Stimulated activated naive CD8-positive, alpha-beta T cell treated with anti-CD3 and anti-CD28 coated beads, Interleukin-15, amount 100 ng/mL, for 72 hours (primary cell): ENCODE results near the gene PHF11.

Experiments
- ATAC-seq: fragments of 150-1000 bp; cut with Tn5 transposase; 2 replicates; pipeline ENCODE4 v1.10.0; 2021; ENCODE audit warnings: mild to moderate bottlenecking, moderate library complexity
- DNase-seq, 2 donors: peaks; one replicate each; pipeline ENCODE4 v3.0.0; 2021 to 2022
- H3K27ac Mint-ChIP-seq, 2 donors: one replicate each; pipeline ENCODE4 v1.8.0; 2022; ENCODE audit warnings: mild to moderate bottlenecking in 2 of 2, mixed read lengths in 2 of 2, moderate library complexity in 2 of 2
- H3K27me3 Mint-ChIP-seq: one replicate; pipeline ENCODE4 v1.8.0; 2022; ENCODE audit warnings: mixed read lengths
- H3K4me1 Mint-ChIP-seq: one replicate; pipeline ENCODE4 v1.8.0; 2022; ENCODE audit warnings: mild to moderate bottlenecking, mixed read lengths
- H3K4me3 Mint-ChIP-seq, 2 donors: one replicate each; pipeline ENCODE4 v1.8.0; 2022; ENCODE audit warnings: mild to moderate bottlenecking in 2 of 2, mixed read lengths in 2 of 2, moderate library complexity in 1 of 2
- H3K9me3 Mint-ChIP-seq, 2 donors: one replicate each; pipeline ENCODE4 v1.8.0; 2022; ENCODE audit warnings: mixed read lengths in 2 of 2

Gene PHF11

DNA sequence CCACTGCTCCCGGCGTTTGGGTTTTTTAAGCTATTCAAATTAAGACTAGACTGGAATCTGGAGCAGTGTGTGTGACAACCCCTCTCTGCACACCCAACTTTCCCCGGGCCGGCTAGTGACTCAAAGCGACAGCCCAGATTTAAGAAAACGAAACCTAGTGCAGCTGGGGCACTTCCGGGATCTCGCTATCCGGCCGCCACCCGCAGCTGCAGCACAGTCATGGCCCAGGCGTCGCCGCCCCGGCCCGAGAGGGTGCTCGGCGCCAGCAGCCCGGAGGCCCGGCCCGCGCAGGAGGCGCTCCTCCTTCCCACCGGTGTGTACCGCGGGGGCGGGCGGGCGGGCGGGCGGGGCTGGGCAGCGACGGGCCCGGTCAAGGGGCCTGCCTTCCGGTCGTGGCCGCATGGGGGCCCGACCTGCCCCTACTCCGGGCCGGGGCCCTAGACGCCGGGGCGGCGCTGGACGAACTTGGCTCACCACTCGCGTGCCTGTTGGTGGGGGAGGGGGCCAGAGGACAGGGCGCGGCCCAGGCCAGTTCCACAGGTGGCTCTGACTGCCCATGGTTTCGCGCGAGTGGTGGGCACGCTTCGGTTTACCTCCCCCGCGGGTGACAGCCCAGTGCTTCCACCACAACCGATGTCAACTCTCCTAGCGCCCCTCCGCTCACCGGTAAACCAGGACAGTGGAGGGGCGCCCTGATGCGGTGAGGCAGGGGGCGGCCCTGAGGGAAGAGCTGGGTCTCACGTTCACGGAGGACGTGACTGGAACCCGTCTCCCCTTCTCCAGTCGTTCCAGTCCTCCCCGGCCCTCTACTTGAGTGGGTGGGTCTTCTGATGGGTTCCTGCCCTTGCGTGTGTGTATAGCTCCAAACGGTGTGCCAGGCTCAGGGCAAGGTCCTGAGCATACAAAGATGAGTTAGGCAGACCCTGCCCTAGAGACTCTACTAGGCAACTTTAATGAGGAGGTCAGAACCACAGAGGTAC, at the start of gene PHF11:
Gene PHF11 (plus strand): TSS at position 171 of the 980 bp plus-strand sequence. CDS start 49 bp downstream, at position 220.
- peaks cover 52% of the 10 kb centered on the region for H3K4me1 Mint-ChIP-seq
- no peaks in the 10 kb centered on the region for H3K9me3 Mint-ChIP-seq
- DNase-seq: peak; percentile 84 to 91
- ATAC-seq: peak; percentile 90
- peak within 1 kb of the TSS; percentile 99 to 100 for H3K27ac Mint-ChIP-seq
- no peaks in the 10 kb centered on the region for H3K27me3 Mint-ChIP-seq
- H3K4me3 Mint-ChIP-seq: peak within 1 kb of the TSS; percentile 95 to 97

- peak overlapping the region; percentile 66 to 83 for H3K27ac Mint-ChIP-seq
- no peaks in the 10 kb centered on the region for H3K27me3 Mint-ChIP-seq
- DNase-seq: no peak
- H3K4me3 Mint-ChIP-seq: peak overlapping the region; percentile 32 to 95
- ATAC-seq: no peak
- H3K4me1 Mint-ChIP-seq: peaks cover 65% of the 10 kb centered on the region
- H3K9me3 Mint-ChIP-seq: no peaks in the 10 kb centered on the region
These were observed 49.3 kb upstream of the PHF11 start for GRCh38 chr13:49446473-49446872.

- no peak for DNase-seq
- H3K9me3 Mint-ChIP-seq: no peaks in the 10 kb centered on the region
- peak overlapping the region in 1 of 2 donors; percentile 2 for H3K27ac Mint-ChIP-seq
- no peak overlapping the region for H3K4me3 Mint-ChIP-seq
- no peaks in the 10 kb centered on the region for H3K27me3 Mint-ChIP-seq
- H3K4me1 Mint-ChIP-seq: peaks cover 56% of the 10 kb centered on the region
- ATAC-seq: no peak
These were observed 47.0 kb upstream of the PHF11 start for GRCh38 chr13:49448753-49449152.

DNA sequence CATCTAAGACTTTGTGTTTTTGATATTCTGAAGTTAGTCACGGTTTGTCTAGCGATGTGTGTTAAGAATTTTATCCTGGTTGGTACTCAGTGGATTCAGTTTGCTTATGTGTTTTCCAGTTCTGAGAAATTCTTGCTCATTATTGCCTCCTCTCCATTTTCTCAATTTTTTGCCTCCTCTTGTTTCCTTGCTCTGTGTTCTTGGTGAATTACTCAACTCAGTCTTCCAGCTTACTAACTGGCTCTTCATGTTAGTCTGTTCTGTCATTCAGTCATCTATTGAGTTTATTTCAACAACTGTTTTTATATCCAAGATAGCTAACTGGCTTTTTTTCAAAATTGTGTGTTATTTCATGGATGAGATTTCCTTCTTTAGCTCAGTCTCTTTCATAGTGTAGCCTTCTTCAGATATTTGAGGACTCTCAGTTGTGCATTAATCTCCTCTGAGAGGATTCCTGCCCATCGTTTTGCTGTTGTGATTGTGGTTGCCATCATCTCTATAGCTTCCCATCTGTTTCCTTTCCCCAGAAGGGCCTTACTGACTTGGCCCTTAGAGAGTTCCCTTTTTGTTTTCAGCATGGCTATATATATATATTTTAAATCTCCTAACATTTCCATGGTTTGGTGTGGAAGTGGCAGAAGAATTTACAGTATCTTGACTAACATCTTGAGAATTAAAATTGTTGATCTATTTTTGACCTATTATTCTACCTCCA, 45.5 kb upstream of the PHF11 start:
- ATAC-seq: no peak
- Mint-ChIP-seq H3K27me3 (no peaks in the 10 kb centered on the region), H3K27ac (peak overlapping the region in 1 of 2 donors; percentile 38), H3K9me3 (no peaks in the 10 kb centered on the region), H3K4me3 (no peak overlapping the region), H3K4me1 (peaks cover 63% of the 10 kb centered on the region)
- DNase-seq: no peak

- ATAC-seq (no peak), DNase-seq (no peak)
- Mint-ChIP-seq H3K27me3 (no peaks in the 10 kb centered on the region), H3K4me1 (peaks cover 40% of the 10 kb centered on the region), H3K4me3 (no peak overlapping the region), H3K27ac (peak overlapping the region in 1 of 2 donors; percentile 88), H3K9me3 (no peaks in the 10 kb centered on the region)
These were observed 42.9 kb upstream of the PHF11 start for GRCh38 chr13:49452725-49453457.

DNA sequence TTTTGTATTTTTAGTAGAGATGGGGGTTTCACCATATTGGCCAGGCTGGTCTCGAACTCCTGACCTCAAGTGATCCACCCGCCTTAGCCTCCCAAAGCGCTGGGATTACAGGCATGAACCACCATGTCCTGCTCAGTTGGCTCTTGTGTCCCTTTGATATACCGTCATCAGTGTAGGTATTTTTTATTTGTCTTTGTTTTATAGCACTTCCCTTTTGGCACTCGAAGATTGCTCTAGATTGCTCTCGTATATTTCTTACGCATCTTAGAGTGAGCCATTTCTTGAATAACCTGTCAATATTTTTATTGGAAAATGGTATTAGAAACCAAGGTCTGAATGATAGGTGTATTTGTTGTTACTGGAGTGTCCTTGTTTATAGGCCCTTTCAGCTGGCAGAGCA, 42.3 kb upstream of the PHF11 start:
- Mint-ChIP-seq H3K9me3 (no peaks in the 10 kb centered on the region), H3K27ac (no peak overlapping the region), H3K4me3 (no peak overlapping the region), H3K27me3 (no peaks in the 10 kb centered on the region), H3K4me1 (peaks cover 39% of the 10 kb centered on the region)
- ATAC-seq (no peak), DNase-seq (no peak)

DNA sequence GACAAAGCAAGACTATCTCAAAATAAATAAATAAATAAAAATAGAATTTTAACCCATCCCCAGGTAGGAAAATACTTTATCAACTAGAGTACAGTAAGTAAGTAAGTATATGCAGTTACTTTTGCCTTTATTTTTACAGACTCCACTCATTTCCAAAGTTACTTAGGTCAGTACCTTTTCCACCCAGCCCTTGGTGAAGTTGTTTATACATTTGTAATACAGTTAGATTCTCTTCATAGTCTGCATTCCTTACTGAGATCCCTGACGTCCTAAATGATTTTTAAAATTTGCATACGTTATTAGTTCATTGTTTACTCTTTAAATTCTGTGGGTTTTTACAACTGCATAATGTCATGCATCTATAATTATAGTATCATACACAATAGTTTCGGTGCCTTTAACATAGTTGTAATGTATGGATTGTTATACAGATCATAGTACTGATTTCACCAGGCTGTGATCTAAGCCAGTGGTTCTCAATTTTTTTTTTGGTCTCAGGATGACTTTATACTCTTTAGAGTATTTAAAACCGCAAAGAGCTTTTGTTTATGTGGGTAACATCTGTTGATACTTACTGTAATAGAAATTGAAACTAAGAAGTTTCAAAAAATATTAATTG, 41.3 kb upstream of the PHF11 start:
- Mint-ChIP-seq H3K27me3 (no peaks in the 10 kb centered on the region), H3K4me1 (peaks cover 31% of the 10 kb centered on the region), H3K27ac (no peak overlapping the region), H3K4me3 (peak overlapping the region; percentile 2 to 8), H3K9me3 (no peaks in the 10 kb centered on the region)
- ATAC-seq (peak; percentile 97), DNase-seq (no peak)

DNA sequence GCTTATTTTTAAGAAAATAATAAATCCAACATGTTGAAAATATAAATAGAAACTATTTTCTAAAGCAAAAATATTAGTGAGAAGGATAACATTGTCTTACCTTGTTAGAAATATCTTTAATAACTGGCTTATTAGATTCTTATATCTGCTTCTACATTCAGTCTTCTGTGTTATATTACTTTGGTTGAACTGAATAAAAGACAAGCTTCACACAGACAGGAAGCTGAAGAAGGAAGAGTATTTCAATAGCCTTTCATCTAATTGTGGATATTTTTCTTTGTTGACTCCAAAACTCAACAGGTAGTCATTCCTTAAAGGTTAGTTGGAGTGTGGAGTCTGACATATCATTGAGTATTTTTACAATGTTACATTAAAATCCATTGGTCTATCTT, 40.8 kb upstream of the PHF11 start:
- Mint-ChIP-seq H3K9me3 (no peaks in the 10 kb centered on the region), H3K4me3 (no peak overlapping the region), H3K4me1 (peaks cover 26% of the 10 kb centered on the region), H3K27me3 (no peaks in the 10 kb centered on the region), H3K27ac (no peak overlapping the region)
- no peak for ATAC-seq
- no peak for DNase-seq

GRCh38 chr13:49456156-49456555, 39.6 kb upstream of the PHF11 start:
- peaks cover 21% of the 10 kb centered on the region for H3K4me1 Mint-ChIP-seq
- H3K27ac Mint-ChIP-seq: no peak overlapping the region
- no peaks in the 10 kb centered on the region for H3K27me3 Mint-ChIP-seq
- no peaks in the 10 kb centered on the region for H3K9me3 Mint-ChIP-seq
- no peak overlapping the region for H3K4me3 Mint-ChIP-seq
- ATAC-seq (no peak), DNase-seq (no peak)

DNA sequence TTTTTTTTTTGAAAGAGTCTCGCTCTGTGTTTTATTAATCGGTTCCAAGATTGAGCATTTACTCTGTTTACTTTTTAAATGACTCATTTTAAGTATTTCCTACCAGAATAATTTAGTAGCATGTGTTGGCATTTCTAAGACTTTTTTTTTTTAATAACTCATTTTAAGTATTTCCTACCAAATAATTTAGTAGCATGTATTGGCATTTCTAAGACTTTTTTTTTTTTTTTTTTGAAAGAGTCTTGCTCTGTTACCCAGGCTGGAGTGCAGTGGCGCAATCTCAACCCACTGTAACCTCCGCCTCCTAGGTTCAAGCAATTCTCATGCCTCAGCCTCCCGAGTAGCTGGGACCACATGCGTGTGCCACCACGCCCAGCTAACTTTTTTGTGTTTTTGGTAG, 38.5 kb upstream of the PHF11 start:
- no peak overlapping the region for H3K4me3 Mint-ChIP-seq
- H3K27me3 Mint-ChIP-seq: no peaks in the 10 kb centered on the region
- H3K27ac Mint-ChIP-seq: no peak overlapping the region
- ATAC-seq: no peak
- DNase-seq: no peak
- peaks cover 21% of the 10 kb centered on the region for H3K4me1 Mint-ChIP-seq
- no peaks in the 10 kb centered on the region for H3K9me3 Mint-ChIP-seq

DNA sequence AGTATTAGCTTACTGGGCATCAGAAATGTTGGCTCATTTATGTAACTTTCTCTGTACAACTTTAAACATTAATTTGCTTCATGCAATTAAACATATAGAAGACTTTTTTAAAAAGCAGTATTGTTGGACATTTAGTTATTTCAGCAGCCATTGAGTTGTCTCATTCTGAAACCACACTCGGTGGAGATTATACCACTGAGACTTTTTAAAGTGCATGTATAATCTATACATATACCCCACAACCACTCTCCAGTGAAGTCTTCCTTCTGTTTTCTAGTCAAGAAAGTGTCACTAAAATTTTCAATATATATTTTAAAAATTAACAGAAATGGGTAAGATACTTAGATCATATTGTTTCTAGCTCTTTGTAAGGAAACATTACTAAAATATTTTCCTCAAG, 36.2 kb upstream of the PHF11 start:
- no peak for ATAC-seq
- no peak for DNase-seq
- H3K4me1 Mint-ChIP-seq: peaks cover 8% of the 10 kb centered on the region
- H3K9me3 Mint-ChIP-seq: peaks cover 0 to 5% of the 10 kb centered on the region in 2 donors
- H3K27ac Mint-ChIP-seq: no peak overlapping the region
- no peaks in the 10 kb centered on the region for H3K27me3 Mint-ChIP-seq
- H3K4me3 Mint-ChIP-seq: no peak overlapping the region

DNA sequence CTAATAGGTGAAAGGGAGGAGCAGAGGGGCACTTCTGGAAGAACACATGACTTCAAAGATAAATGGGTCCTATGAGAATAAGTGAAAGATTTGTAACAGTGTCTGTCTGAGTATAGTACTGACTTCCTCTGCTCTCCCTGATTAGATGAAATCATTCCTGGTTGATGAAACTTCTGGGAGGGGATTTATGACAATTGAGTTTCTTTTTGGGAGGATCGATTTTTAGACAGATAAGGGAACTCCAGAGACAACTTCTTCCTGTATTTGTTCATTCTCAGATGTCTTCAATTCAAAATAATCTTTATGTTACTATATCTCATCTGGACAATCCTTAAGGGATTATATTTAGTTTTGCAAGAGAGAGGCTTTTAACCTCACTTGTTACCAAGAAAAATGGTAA, 31.7 kb upstream of the PHF11 start:
- Mint-ChIP-seq H3K9me3 (peaks cover 0 to 5% of the 10 kb centered on the region in 2 donors), H3K4me3 (no peak overlapping the region), H3K4me1 (no peaks in the 10 kb centered on the region), H3K27ac (no peak overlapping the region), H3K27me3 (no peaks in the 10 kb centered on the region)
- DNase-seq (no peak), ATAC-seq (no peak)

DNA sequence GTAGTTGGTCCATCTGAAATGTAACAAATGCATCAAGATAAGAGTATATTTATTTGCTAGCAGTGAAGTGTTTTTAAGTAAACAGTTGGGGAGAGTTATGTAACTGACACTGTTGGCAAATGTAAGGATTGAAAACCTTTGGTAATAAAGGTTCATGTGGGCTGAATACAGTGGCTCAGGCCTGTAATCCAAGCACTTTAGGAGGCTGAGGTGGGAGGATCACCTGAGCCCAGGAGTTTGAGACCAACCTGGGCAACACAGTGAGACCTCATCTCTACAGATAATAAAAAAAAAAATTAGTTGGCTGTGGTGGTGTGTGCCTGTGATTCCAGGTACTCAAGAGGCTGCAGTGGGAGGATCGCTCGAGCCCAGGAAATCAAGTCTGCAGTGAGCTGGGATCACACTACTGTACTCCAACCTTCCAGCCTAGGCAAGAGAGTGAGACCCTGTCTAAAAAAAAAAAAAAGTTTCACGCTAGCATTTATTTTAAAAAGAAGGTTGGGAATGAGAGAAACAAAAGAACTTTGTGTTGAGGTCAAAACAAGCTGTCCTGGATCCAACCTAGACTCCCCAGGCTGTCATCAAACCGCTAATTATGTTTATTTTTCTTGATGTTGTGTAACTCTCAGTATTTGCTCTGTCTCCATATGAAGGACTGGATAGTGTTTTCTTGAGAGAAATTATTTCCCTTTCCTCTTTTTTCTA, 31.0 kb upstream of the PHF11 start:
- no peak overlapping the region for H3K27ac Mint-ChIP-seq
- H3K27me3 Mint-ChIP-seq: no peaks in the 10 kb centered on the region
- ATAC-seq (no peak), DNase-seq (no peak)
- no peak overlapping the region for H3K4me3 Mint-ChIP-seq
- no peaks in the 10 kb centered on the region for H3K4me1 Mint-ChIP-seq
- H3K9me3 Mint-ChIP-seq: peaks cover 0 to 5% of the 10 kb centered on the region in 2 donors

- Mint-ChIP-seq H3K9me3 (peaks cover 0 to 5% of the 10 kb centered on the region in 2 donors), H3K27me3 (no peaks in the 10 kb centered on the region), H3K4me1 (no peaks in the 10 kb centered on the region), H3K27ac (no peak overlapping the region), H3K4me3 (no peak overlapping the region)
- ATAC-seq (no peak), DNase-seq (no peak)
These were observed 29.4 kb upstream of the PHF11 start for GRCh38 chr13:49466292-49466838.
